VCaP (cell line): ENCODE results near the gene KCNH4.

ENCODE experiments used
- H3K27ac ChIP-seq: fragments of 450-650 bp; 2 replicates; pipeline ENCODE4 v1.5.1; 2017
- CTCF ChIP-seq: fragments of 450-650 bp; conservative IDR thresholded peaks from 2 replicates; pipeline ENCODE4 v1.5.1; 2017; ENCODE audit warnings: mild to moderate bottlenecking, moderate library complexity

Gene KCNH4

GRCh38 chr17:42130310-42130936 is 50.5 kb downstream of the KCNH4 start:
- TF ChIP-seq CTCF: no peak
- no peak overlapping the region for H3K27ac ChIP-seq

- H3K27ac ChIP-seq: no peak overlapping the region
- no peak for TF ChIP-seq CTCF
These were observed 51.7 kb downstream of the KCNH4 start for GRCh38 chr17:42129109-42129837.

GRCh38 chr17:42127414-42127813 is 53.5 kb downstream of the KCNH4 start:
- no peak overlapping the region for H3K27ac ChIP-seq
- TF ChIP-seq CTCF: no peak

GRCh38 chr17:42126836-42127235 is 54.1 kb downstream of the KCNH4 start:
- no peak overlapping the region for H3K27ac ChIP-seq

GRCh38 chr17:42125565-42125964 is 55.4 kb downstream of the KCNH4 start:
- no peak for TF ChIP-seq CTCF
- no peak overlapping the region for H3K27ac ChIP-seq

More at GRCh38 chr17:42126836-42127235, 54.1 kb downstream of the KCNH4 start:
- no peak for TF ChIP-seq CTCF

- no peak overlapping the region for H3K27ac ChIP-seq
- TF ChIP-seq CTCF: no peak
These were observed 56.7 kb downstream of the KCNH4 start for GRCh38 chr17:42124256-42124655.

GRCh38 chr17:42122371-42123303 is 58.3 kb downstream of the KCNH4 start, which contains the start of gene HSPB9:
Gene HSPB9, plus strand, starts transcription at chr17:42122804. Its CDS starts 47 bp downstream, at chr17:42122851.
- no peak for TF ChIP-seq CTCF
- peak within 1 kb of the TSS; percentile 78; the same call in 1 of the 2 replicates for H3K27ac ChIP-seq
